Measurements from ENCODE around the gene EPB41L4A.

DNA sequence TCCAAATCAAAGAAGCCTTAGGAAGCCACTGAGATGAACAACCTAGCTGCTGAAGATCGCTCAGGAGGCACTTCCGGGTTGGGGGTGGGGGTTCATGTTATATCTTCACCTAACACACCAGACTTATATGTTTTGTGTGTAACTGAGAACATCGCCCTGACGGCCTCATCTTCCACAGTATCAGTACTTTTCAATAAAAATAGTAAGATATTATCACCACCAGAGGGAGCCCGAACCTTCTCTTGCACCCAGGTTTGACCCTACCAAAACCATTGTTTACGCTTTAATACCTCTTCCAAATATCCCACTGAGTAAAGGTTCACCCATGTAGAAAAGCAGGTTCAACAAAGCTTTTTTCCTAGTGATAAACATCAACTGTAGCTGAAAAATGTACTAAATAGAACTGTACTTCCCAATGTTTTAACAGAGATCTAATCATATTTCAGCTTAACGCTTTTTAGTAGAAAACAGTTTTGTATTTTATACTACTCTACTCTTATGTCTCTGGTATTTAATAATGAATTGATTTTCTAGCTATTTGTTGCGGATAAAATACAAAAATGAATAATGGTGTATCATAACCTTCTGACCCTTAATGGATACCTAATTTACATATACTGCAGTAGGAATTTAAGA, 244.0 kb downstream of the EPB41L4A start:
- TF ChIP-seq, protein P1, sequence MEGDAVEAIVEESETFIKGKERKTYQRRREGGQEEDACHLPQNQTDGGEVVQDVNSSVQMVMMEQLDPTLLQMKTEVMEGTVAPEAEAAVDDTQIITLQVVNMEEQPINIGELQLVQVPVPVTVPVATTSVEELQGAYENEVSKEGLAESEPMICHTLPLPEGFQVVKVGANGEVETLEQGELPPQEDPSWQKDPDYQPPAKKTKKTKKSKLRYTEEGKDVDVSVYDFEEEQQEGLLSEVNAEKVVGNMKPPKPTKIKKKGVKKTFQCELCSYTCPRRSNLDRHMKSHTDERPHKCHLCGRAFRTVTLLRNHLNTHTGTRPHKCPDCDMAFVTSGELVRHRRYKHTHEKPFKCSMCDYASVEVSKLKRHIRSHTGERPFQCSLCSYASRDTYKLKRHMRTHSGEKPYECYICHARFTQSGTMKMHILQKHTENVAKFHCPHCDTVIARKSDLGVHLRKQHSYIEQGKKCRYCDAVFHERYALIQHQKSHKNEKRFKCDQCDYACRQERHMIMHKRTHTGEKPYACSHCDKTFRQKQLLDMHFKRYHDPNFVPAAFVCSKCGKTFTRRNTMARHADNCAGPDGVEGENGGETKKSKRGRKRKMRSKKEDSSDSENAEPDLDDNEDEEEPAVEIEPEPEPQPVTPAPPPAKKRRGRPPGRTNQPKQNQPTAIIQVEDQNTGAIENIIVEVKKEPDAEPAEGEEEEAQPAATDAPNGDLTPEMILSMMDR (IDR thresholded peaks at IDR 0.05), result peak; percentile 52 to 66 (median 58)
- TF ChIP-seq POLR2AphosphoS5 (IDR thresholded peaks at IDR 0.05), result no peak

Data from transverse colon (tissue), 4 donors.